Activated T-helper 17 cell treated with anti-CD3 and anti-CD28 coated beads, Interleukin-2, amount 50 U/mL, for 72 hours (primary cell): ENCODE data around the gene SMCHD1. TPM values are rescaled to one million over a fixed set of nuclear protein-coding genes. Genes with fewer than 3 reads are reported as not detected.
A peak's percentile ranks its signal among the peaks of the same experiment; 100 is the strongest.
"Not testable (repeated sequence)": the region's sequence is repeated elsewhere in the genome, so short reads cannot be mapped to it uniquely, and the experiment has no call there.

Source experiments
- ATAC-seq: fragments of 150-1000 bp; cut with Tn5 transposase; replicated peaks from 2 replicates; pipeline ENCODE4 v1.10.0; 2021; ENCODE audit warnings: mild to moderate bottlenecking, moderate library complexity
- H3K27ac Mint-ChIP-seq: one replicate; pipeline ENCODE4 v1.8.0; 2022; ENCODE audit warnings: mixed read lengths
- H3K27me3 Mint-ChIP-seq: one replicate; pipeline ENCODE4 v1.8.0; 2022; ENCODE audit warnings: mixed read lengths
- H3K36me3 Mint-ChIP-seq: one replicate; pipeline ENCODE4 v1.8.0; 2022; ENCODE audit warnings: low read depth, mild to moderate bottlenecking, mixed read lengths
- H3K4me1 Mint-ChIP-seq: one replicate; pipeline ENCODE4 v1.8.0; 2022; ENCODE audit warnings: mixed read lengths
- H3K4me3 Mint-ChIP-seq: one replicate; pipeline ENCODE4 v1.8.0; 2022; ENCODE audit warnings: mild to moderate bottlenecking, mixed read lengths
- H3K9me3 Mint-ChIP-seq: one replicate; pipeline ENCODE4 v1.8.0; 2022; ENCODE audit warnings: mixed read lengths
- total RNA-seq, 2 donors: library from RNA; stranded (reverse); gene quantifications; one replicate each; pipeline ENCODE4 v1.2.3, GENCODE V29; 2022

The SMCHD1 gene
- total RNA-seq, 2 donors from 2014 or later: 99.5 to 106 TPM

DNA sequence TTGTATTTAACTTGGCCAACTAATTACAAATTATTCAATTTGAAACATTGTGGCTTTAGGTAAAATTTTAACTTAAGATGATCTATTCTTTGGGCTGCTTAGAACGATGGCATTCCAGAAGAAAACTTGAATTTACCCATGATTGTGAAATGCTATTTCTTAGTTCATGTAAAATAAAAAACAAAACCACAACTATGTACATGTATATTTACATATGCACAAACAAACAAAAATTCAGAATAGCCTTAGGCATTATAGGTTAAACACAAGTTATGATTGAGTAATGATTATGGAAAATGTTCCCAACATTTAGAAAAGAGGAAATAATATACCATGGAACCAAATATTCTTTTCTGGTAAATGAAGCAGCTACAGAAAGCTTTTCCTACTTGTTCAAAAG, 3.5 kb upstream of the SMCHD1 start:
- Mint-ChIP-seq H3K27me3 (no peaks in the 10 kb centered on the region), H3K9me3 (no peaks in the 10 kb centered on the region), H3K4me1 (peaks cover 6% of the 10 kb centered on the region), H3K27ac (no peak overlapping the region), H3K36me3 (peaks cover 16% of the 10 kb centered on the region), H3K4me3 (no peak overlapping the region)
- ATAC-seq: no peak

DNA sequence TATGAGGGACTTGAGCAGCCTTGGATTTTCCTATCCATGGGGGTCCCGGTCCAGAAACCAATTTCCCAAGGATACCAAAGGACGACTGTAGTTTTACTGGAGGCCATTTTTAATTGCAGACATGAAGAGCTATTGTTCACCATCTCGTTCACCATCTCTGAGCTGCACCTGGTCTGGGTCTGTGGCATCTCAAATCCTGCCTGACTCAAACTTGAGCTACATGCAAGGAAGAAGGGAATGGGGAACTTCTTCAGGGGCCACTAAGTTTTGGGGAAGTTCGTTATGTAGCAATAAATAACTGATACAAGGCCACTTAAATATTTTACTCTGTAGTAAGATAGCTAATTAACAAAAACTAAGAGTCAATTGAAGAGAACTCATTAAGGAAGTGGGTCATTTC, 2.1 kb upstream of the SMCHD1 start:
- H3K4me1 Mint-ChIP-seq: peaks cover 10% of the 10 kb centered on the region
- H3K27me3 Mint-ChIP-seq: no peaks in the 10 kb centered on the region
- H3K4me3 Mint-ChIP-seq: peak overlapping the region; percentile 93
- H3K27ac Mint-ChIP-seq: no peak overlapping the region
- peaks cover 30% of the 10 kb centered on the region for H3K36me3 Mint-ChIP-seq
- no peaks in the 10 kb centered on the region for H3K9me3 Mint-ChIP-seq
- ATAC-seq: no peak

DNA sequence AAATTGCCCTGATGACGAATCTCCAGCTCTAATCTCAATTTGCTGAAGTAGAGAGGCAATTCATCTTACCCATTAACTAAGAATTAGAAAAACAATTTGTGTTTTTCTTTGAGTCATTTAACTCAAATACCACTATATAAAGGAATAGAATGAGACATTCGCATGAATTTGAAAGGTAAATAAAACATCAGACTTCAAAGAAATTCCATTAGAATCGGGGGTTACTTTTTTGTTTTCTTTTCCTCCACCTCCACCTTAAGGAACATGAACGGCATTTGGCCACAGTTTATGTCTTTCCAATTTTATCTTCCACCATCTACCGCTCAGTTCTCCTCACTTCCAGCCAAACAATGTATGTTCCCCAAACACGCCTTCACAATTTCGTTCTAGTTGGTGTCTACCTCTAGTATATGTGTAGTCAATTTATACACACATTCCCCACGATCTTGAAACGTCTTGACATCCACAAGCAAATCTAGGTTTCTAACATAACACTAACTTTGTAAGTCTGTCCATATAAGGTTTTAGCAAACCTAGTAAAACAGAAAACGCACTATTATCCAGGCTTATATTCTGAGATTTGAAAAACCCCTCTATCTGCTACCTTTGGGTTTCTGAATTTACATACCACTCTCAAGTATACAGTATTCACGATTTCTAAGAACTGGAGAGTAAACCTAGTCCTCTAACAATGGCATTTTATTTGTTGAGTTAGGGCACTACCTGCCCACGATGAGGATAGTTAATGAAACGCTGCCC, 1.2 kb upstream of the SMCHD1 start:
- ATAC-seq: no peak
- Mint-ChIP-seq H3K27me3 (no peaks in the 10 kb centered on the region), H3K9me3 (no peaks in the 10 kb centered on the region), H3K4me1 (peaks cover 13% of the 10 kb centered on the region), H3K27ac (peak overlapping the region; percentile 82), H3K36me3 (peaks cover 35% of the 10 kb centered on the region), H3K4me3 (peak overlapping the region; percentile 93)

DNA sequence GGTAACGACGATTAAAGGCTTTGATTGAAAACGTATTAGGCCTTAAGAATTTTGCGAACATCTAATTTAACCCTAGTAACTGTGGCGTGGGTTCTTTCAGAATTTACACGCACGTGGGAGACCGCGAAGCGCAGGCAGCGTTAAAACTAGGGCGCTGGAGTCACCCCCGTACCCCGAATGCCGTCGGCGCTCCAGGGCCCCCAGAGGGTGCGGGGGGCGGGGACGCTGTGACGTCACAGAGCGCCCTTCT, 673 bp upstream of the SMCHD1 start:
- Mint-ChIP-seq H3K4me1 (peaks cover 17% of the 10 kb centered on the region), H3K27me3 (no peaks in the 10 kb centered on the region), H3K27ac (peak overlapping the region; percentile 82), H3K36me3 (peaks cover 40% of the 10 kb centered on the region), H3K4me3 (peak overlapping the region; percentile 93), H3K9me3 (no peaks in the 10 kb centered on the region)
- ATAC-seq: peak; percentile 27

DNA sequence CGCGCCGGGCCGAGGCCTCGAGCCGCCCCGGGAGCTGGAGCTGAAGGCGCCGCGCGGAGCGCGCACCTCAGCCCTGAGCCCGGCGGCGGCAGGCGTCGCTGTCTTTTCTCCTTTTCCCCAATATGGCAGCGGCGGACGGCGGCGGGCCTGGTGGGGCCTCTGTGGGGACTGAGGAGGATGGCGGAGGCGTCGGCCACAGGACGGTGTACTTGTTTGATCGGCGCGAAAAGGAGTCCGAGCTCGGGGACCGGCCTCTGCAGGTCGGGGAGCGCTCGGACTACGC, 369 bp downstream of the SMCHD1 start:
- Mint-ChIP-seq H3K4me3 (peak overlapping the region; percentile 93), H3K4me1 (peaks cover 19% of the 10 kb centered on the region), H3K9me3 (no peaks in the 10 kb centered on the region), H3K27me3 (no peaks in the 10 kb centered on the region), H3K36me3 (peaks cover 44% of the 10 kb centered on the region), H3K27ac (peak overlapping the region; percentile 98)
- peak; percentile 36 for ATAC-seq

DNA sequence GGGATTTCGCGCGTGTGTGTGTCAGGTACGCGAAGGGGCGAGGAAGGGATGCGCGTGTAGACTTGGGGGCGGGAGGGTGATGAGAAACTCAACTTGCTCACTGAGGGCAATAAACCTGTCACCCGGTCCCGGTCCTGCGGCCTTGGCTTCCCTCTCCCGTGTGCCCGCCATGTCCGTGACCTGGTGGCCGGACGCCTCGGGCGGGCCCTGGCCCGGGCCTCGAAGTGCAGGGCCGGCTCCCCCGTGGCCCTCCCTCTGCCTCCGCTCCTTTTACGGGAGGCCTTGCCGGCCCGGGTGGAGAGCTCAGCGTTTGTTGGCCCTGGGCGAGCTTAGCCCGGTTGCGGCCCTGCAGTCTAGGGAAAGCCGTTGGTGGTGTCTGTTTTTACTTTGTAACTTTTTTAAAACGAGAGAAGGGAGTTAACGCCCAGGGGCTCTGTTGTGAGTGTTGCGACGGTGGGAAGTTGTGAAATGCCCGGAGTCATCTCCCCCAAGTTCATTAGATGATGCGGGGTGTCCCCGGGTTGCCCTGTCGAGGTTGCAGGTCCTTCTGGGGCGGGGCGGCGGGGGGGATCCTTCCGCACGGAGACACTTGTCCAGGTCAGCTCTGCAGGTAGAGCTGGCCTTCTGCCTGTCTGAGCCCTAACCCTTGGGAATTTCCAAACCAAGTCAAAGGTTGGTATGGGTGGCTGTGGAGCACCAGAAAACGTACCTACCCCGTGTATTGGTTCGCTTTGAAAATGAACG, 883 bp downstream of the SMCHD1 start:
- Mint-ChIP-seq H3K9me3 (no peaks in the 10 kb centered on the region), H3K4me3 (peak overlapping the region; percentile 93), H3K27ac (peak overlapping the region; percentile 98), H3K4me1 (peaks cover 23% of the 10 kb centered on the region), H3K27me3 (no peaks in the 10 kb centered on the region), H3K36me3 (peaks cover 49% of the 10 kb centered on the region)
- peak; percentile 27 for ATAC-seq

DNA sequence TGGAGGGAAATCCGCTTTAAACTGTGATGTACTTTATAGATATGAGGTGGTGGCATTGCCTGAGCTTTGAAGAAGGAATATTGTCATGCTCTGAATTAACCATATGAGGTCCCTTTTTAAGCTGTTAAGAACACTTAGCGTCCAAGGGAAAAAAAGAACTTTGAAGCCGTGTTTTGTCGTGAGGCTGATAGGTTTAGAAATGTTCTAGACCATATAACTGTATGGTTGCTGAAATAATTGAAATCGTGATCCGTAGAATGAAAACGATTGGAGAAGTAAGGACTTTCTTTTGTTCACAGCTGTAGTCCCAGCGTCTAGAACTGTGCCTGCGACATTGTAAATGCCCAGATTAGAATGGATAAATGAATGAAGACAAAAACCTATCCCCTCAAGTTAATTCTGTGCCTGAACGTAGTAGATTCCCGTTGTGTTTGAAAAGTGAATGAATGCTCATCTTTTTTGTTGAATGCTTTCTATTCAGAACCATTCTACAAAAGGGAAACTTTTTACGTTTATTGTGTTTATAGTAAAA, 1.5 kb downstream of the SMCHD1 start:
- ATAC-seq: no peak
- peaks cover 23% of the 10 kb centered on the region for H3K4me1 Mint-ChIP-seq
- H3K27me3 Mint-ChIP-seq: no peaks in the 10 kb centered on the region

DNA sequence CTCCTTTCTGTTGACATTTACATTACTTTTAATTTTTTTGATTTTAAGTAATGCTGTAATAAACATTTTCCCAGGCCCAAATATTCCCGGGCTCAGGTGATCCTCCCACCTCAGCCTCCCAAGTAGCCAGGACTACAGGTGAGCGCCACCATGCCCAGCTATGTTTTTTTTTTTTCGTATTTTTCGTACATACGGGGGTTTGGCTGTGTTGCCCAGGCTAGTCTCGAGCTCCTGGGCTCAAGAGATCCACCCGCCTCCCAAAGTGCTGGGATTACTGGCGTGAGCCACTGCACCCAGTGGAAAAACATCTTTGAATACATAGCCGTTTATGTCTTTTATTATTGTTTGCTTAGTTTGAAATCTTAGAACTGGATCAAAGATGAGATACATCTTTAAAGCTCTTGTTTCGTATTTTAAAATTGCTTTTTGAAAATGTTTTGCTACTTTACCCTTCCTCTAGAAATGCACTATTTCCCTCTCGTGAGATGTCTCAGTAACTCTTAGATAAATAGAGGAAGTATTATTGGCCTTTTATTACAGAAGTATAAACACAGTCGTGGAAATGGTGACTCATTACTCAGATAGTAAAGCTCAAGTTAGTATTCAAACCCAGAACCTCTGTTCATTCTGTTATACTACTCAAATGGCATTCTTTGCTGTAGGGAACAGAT, 2.4 kb downstream of the SMCHD1 start:
- Mint-ChIP-seq H3K4me1 (peaks cover 27% of the 10 kb centered on the region), H3K27me3 (no peaks in the 10 kb centered on the region), H3K27ac (peak overlapping the region; percentile 98), H3K36me3 (peaks cover 58% of the 10 kb centered on the region), H3K9me3 (no peaks in the 10 kb centered on the region), H3K4me3 (peak overlapping the region; percentile 93)
- no peak for ATAC-seq

More for the DNA sequence above, 1.5 kb downstream of the SMCHD1 start:
- no peaks in the 10 kb centered on the region for H3K9me3 Mint-ChIP-seq
- H3K36me3 Mint-ChIP-seq: peaks cover 53% of the 10 kb centered on the region
- peak overlapping the region; percentile 98 for H3K27ac Mint-ChIP-seq
- H3K4me3 Mint-ChIP-seq: peak overlapping the region; percentile 93

DNA sequence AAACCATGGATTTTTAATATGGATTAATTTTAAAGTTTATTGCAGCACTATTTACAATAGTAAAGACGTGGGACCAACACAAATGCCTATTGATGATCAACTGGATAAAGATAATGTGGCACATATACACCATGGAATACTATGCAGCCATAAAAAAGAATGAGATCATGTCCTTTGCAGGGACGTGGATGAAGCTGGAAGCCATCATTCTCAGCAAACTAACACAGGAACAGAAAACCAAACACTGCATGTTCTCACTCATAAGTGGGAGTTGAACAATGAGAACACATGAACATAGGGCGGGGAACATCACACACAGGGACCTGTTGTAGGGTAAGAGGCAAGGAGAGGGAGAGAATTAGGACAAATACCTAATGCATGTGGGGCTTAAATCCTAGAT, 5.3 kb downstream of the SMCHD1 start:
- H3K27me3 Mint-ChIP-seq: not testable (repeated sequence)
- peak overlapping the region; percentile 39 for H3K27ac Mint-ChIP-seq
- H3K4me3 Mint-ChIP-seq: peak overlapping the region; percentile 21

DNA sequence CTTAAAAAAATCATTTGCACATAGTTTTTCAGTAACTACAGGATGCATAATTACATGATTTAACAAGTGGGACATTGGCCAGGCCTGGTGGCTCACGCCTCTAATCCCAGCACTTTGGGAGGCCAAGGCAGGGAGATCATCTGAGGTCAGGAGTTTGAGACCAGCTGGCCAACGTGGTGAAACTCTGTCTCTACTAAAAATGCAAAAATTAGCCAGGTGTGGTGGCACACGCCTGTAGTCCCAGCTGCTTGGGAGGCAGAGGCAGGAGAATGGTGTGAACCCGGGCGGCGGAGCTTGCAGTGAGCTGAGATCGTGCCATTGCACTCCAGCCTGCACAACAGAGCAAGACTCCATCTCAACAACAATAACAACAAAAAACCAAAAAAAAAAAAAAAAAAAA, 6.8 kb downstream of the SMCHD1 start:
- not testable (repeated sequence) for H3K27ac Mint-ChIP-seq, H3K27me3 Mint-ChIP-seq, H3K9me3 Mint-ChIP-seq, ATAC-seq
- peaks cover 47% of the 10 kb centered on the region for H3K4me1 Mint-ChIP-seq
- peaks cover 82% of the 10 kb centered on the region for H3K36me3 Mint-ChIP-seq
- peak overlapping the region; percentile 32 for H3K4me3 Mint-ChIP-seq

More for the DNA sequence above, 5.3 kb downstream of the SMCHD1 start:
- not testable (repeated sequence) for ATAC-seq, H3K9me3 Mint-ChIP-seq
- H3K4me1 Mint-ChIP-seq: peaks cover 40% of the 10 kb centered on the region
- peaks cover 83% of the 10 kb centered on the region for H3K36me3 Mint-ChIP-seq

DNA sequence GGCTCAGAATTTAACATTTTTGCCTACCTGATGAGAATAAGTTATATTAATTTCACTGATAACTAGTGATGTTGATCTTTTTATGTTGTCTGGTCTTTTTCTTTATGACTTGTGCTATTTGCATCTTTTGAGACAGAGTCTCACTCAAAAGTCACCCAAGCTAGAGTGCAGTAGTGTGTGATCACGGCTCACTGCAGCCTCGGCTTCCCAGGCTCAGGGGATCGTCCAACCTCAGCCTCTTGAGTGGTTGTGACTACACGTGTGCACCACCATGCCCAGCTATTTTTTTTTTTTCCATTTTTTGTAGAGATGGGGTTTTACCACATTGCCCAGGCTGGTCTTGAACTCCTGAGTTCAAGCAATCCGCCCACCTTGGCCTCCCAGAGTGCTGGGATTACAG, 7.5 kb downstream of the SMCHD1 start:
- Mint-ChIP-seq H3K4me1 (peaks cover 46% of the 10 kb centered on the region), H3K27ac (peak overlapping the region; percentile 11), H3K4me3 (peak overlapping the region; percentile 32), H3K9me3 (no peaks in the 10 kb centered on the region), H3K36me3 (peaks cover 82% of the 10 kb centered on the region), H3K27me3 (no peaks in the 10 kb centered on the region)
- no peak for ATAC-seq

DNA sequence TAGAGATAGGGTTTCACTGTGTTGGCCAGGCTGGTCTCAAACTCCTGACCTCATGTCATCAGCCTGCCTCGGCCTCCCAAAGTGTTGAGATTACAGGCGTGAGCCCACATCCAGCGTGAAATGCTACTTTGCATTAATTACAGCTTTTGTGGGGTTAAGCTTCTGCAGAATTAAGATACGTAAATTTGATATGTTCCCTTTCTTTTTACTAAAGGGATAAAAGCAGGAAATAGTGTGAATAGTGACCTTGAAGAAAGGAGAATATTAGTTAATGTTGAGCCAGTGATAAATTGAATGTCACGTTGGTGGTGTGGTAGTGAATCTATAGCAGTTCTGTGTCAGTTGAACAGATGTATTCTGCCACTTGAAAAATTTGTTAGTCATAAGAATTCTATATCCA, 16.9 kb downstream of the SMCHD1 start:
- Mint-ChIP-seq H3K4me1 (peaks cover 35% of the 10 kb centered on the region), H3K36me3 (peaks cover 100% of the 10 kb centered on the region), H3K27me3 (no peaks in the 10 kb centered on the region), H3K9me3 (no peaks in the 10 kb centered on the region), H3K27ac (no peak overlapping the region), H3K4me3 (no peak overlapping the region)
- no peak for ATAC-seq

DNA sequence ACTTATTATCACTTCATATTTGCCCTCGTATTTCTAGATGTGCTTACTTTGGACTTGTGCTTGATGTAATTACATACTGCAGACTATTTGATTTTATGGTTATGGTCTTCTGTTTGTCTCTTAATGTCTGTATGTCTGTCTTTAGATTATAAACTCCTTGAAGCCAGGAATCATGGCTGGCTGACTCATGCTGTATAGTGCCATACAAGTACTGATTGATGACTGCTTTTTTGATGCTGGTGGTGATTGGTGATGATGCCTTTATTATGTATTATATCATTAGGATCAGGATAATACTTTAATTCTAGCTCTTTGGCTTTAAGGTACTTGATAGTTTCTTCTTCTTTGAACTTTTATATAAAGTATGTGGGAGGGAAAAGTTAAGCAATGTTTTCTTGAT, 17.3 kb downstream of the SMCHD1 start:
- peaks cover 35% of the 10 kb centered on the region for H3K4me1 Mint-ChIP-seq
- no peak for ATAC-seq
- H3K9me3 Mint-ChIP-seq: no peaks in the 10 kb centered on the region
- H3K27ac Mint-ChIP-seq: no peak overlapping the region
- H3K36me3 Mint-ChIP-seq: peaks cover 100% of the 10 kb centered on the region
- no peaks in the 10 kb centered on the region for H3K27me3 Mint-ChIP-seq
- no peak overlapping the region for H3K4me3 Mint-ChIP-seq

DNA sequence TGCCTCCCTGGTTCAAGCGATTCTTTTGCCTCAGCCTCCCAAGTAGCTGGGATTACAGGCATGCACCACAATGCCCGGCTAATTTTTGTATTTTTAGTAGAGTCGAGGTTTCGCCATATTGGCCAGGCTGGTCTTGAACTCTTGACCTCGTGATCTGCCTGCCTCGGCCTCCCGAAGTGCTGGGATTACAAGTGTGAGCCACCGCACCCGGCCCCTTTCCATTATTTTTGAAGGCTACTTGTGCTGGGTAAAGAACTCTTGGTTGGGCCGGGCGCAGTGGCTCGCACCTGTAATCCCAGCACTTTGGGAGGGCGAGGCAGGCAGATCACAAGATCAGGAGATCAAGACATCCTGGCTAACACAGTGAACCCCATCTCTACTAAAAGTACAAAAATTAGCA, 23.4 kb downstream of the SMCHD1 start:
- H3K27ac Mint-ChIP-seq, ATAC-seq, H3K27me3 Mint-ChIP-seq, H3K4me3 Mint-ChIP-seq, H3K9me3 Mint-ChIP-seq: not testable (repeated sequence)
- Mint-ChIP-seq H3K36me3 (peaks cover 99% of the 10 kb centered on the region), H3K4me1 (peaks cover 26% of the 10 kb centered on the region)
